H1 (cell line): Measurements from ENCODE around the gene KCNIP3. TPM values are rescaled to one million over a fixed set of nuclear protein-coding genes. Genes with fewer than 3 reads are reported as not detected.
"Not testable (repeated sequence)": the region's sequence is repeated elsewhere in the genome, so short reads cannot be mapped to it uniquely, and the experiment has no call there.

Source experiments
- CTCF ChIA-PET: fragments of 300-600 bp; sonication (Branson Sonifier 250); formaldehyde crosslinking; loops from one replicate; lab custom pipeline; 2021; ENCODE audit not compliant: partially characterized antibody; lab: Charles Lee
- POLR2A ChIA-PET: fragments of 300-600 bp; sonication (Branson Sonifier 250); formaldehyde crosslinking; loops from one replicate; lab custom pipeline; 2021; ENCODE audit warnings: inconsistent platforms; ENCODE audit not compliant: partially characterized antibody; lab: Charles Lee
- DNase-seq, 2 experiments: peaks; one replicate each; pipeline versions ENCODE4 v3.0.0 to v3.0.0-alpha.2; 2010 to 2022; ENCODE audit warnings: low spot score in 2 of 2, low read depth in 1 of 2, mixed read lengths in 1 of 2
- FAIRE-seq: peaks from 2 replicates; lab custom pipeline; 2011; peaks lifted over from hg19 to GRCh38; lab: Jason Lieb, UNC
- H2AFZ ChIP-seq: 2 replicates; pipeline ENCODE4 v1.8.1; 2012; ENCODE audit warnings: low read length, inconsistent platforms
- H2AK5ac ChIP-seq: 2 replicates; pipeline ENCODE4 v1.6.1; 2013; ENCODE audit warnings: low read depth, low read length
- H2BK120ac ChIP-seq: replicated peaks from 2 replicates; pipeline ENCODE3; 2013; ENCODE audit warnings: low read depth, low read length, inconsistent platforms
- H2BK12ac ChIP-seq: 2 replicates; pipeline ENCODE4 v1.6.1; 2013; ENCODE audit warnings: low read depth, low read length
- H2BK15ac ChIP-seq: 2 replicates; pipeline ENCODE4 v1.6.1; 2013; ENCODE audit warnings: low read length
- H2BK20ac ChIP-seq: 2 replicates; pipeline ENCODE4 v1.6.1; 2013; ENCODE audit warnings: low read length
- H2BK5ac ChIP-seq: 2 replicates; pipeline ENCODE4 v1.6.1; 2013; ENCODE audit warnings: low read depth, low read length
- H3K14ac ChIP-seq: 2 replicates; pipeline ENCODE4 v1.6.1; 2013; ENCODE audit warnings: inconsistent platforms; ENCODE audit not compliant: insufficient read length
- H3K18ac ChIP-seq: 2 replicates; pipeline ENCODE4 v1.6.1; 2013; ENCODE audit warnings: low read length; ENCODE audit errors: extremely low read depth
- H3K23ac ChIP-seq: 2 replicates; pipeline ENCODE4 v1.6.1; 2013; ENCODE audit warnings: inconsistent platforms; ENCODE audit not compliant: insufficient read length
- H3K23me2 ChIP-seq: 2 replicates; pipeline ENCODE4 v1.6.1; 2013; ENCODE audit warnings: low read depth, low read length
- H3K27ac ChIP-seq: 2 replicates; pipeline ENCODE4 v1.6.1; 2011; ENCODE audit warnings: low read depth, low read length, inconsistent platforms
- H3K27me3 ChIP-seq, 4 experiments: replicated peaks in 1 of 4; 1 replicate in 1 of 4; 2 replicates in 3 of 4; pipeline versions ENCODE4 v1.6.1 to v1.8.1; 2011 to 2013; ENCODE audit warnings: low read length in 3 of 4, mild to moderate bottlenecking in 3 of 4, inconsistent platforms in 2 of 4, mixed read lengths in 2 of 4, moderate library complexity in 1 of 4; ENCODE audit not compliant: control insufficient read depth in 3 of 4, insufficient read depth in 3 of 4; ENCODE audit errors: extremely low read depth in 1 of 4
- H3K36me3 ChIP-seq, 4 experiments: 2 replicates each; pipeline versions ENCODE4 v1.6.1 to v1.8.1; 2011 to 2013; ENCODE audit warnings: mild to moderate bottlenecking in 4 of 4, low read length in 3 of 4, moderate library complexity in 2 of 4, control low read depth in 1 of 4, inconsistent platforms in 1 of 4; ENCODE audit not compliant: insufficient read depth in 4 of 4, control insufficient read depth in 2 of 4
- H3K4ac ChIP-seq: replicated peaks from 2 replicates; pipeline ENCODE3; 2013; ENCODE audit warnings: low read length, low read depth, mixed read lengths, inconsistent platforms; ENCODE audit not compliant: insufficient read length
- H3K4me1 ChIP-seq, 4 experiments: replicated peaks in 1 of 4; 1 replicate in 1 of 4; 2 replicates in 3 of 4; pipeline versions ENCODE4 v1.6.1 to v1.8.1; 2011 to 2013; ENCODE audit warnings: low read length in 3 of 4, inconsistent platforms in 2 of 4, mixed read lengths in 1 of 4; ENCODE audit not compliant: insufficient read depth in 4 of 4, control insufficient read depth in 3 of 4
- H3K4me2 ChIP-seq, 2 experiments: 2 replicates each; pipeline versions ENCODE4 v1.6.1 to v1.8.1; 2011 to 2013; ENCODE audit warnings: low read depth in 2 of 2, low read length in 2 of 2, control low read depth in 1 of 2, inconsistent platforms in 1 of 2, mild to moderate bottlenecking in 1 of 2; ENCODE audit not compliant: insufficient read depth in 1 of 2
- H3K4me3 ChIP-seq, 4 experiments: fragments of 200-600, 300-600 bp in 1 of 4; sonication (generic), shearing (Covaris generic), sonication (Bioruptor Twin) in 1 of 4; 2 replicates each; pipeline versions ENCODE4 v1.5.1 to v1.8.1; 2011 to 2016; ENCODE audit warnings: low read length in 4 of 4, low read depth in 3 of 4, control low read depth in 2 of 4, inconsistent platforms in 2 of 4, mild to moderate bottlenecking in 2 of 4, mixed read lengths in 1 of 4, moderate library complexity in 1 of 4; ENCODE audit not compliant: insufficient read depth in 2 of 4; ENCODE audit errors: extremely low read depth in 1 of 4
- H3K56ac ChIP-seq: replicated peaks from 2 replicates; pipeline ENCODE3; 2013; ENCODE audit warnings: low read depth, mild to moderate bottlenecking, mixed read lengths, low read length, inconsistent platforms; ENCODE audit not compliant: insufficient read length
- H3K79me1 ChIP-seq: 2 replicates; pipeline ENCODE4 v1.6.1; 2013; ENCODE audit warnings: low read depth, low read length, control low read depth
- H3K79me2 ChIP-seq, 2 experiments: 2 replicates each; pipeline versions ENCODE4 v1.6.1 to v1.8.1; 2012 to 2013; ENCODE audit warnings: low read length in 2 of 2, mild to moderate bottlenecking in 2 of 2, inconsistent platforms in 1 of 2; ENCODE audit not compliant: insufficient read depth in 2 of 2, control insufficient read depth in 1 of 2
- H3K9ac ChIP-seq, 4 experiments: replicated peaks in 1 of 4; 1 replicate in 1 of 4; 2 replicates in 3 of 4; pipeline versions ENCODE4 v1.6.1 to v1.8.1; 2011 to 2013; ENCODE audit warnings: low read depth in 3 of 4, low read length in 3 of 4, control low read depth in 2 of 4, mild to moderate bottlenecking in 2 of 4, moderate library complexity in 2 of 4, inconsistent platforms in 1 of 4; ENCODE audit errors: extremely low read depth in 1 of 4
- H3K9me3 ChIP-seq, 2 experiments: 2 replicates each; pipeline versions ENCODE4 v1.6.1 to v1.8.1; 2012 to 2013; ENCODE audit warnings: mild to moderate bottlenecking in 2 of 2, moderate library complexity in 2 of 2, control low read depth in 1 of 2, inconsistent platforms in 1 of 2, low read depth in 1 of 2, low read length in 1 of 2, mixed read lengths in 1 of 2; ENCODE audit not compliant: insufficient read depth in 2 of 2
- H4K20me1 ChIP-seq, 2 experiments: replicated peaks in 1 of 2; 2 replicates each; pipeline versions ENCODE3 to v1.8.1; 2011 to 2013; ENCODE audit warnings: inconsistent platforms in 2 of 2, low read length in 2 of 2, mild to moderate bottlenecking in 1 of 2; ENCODE audit not compliant: insufficient read depth in 2 of 2, control insufficient read depth in 1 of 2
- H4K5ac ChIP-seq: 2 replicates; pipeline ENCODE4 v1.6.1; 2013; ENCODE audit warnings: low read length, low read depth, mixed read lengths, inconsistent platforms; ENCODE audit not compliant: insufficient read length
- H4K8ac ChIP-seq: 2 replicates; pipeline ENCODE4 v1.8.0; 2013; ENCODE audit warnings: mild to moderate bottlenecking, moderate library complexity, low read length, inconsistent platforms; ENCODE audit not compliant: insufficient read depth; ENCODE audit errors: extremely low read depth
- H4K91ac ChIP-seq: replicated peaks from 2 replicates; pipeline ENCODE3; 2013; ENCODE audit warnings: low read length, mixed read lengths, inconsistent platforms; ENCODE audit not compliant: insufficient read length
- WGBS, 2 experiments: shearing (Covaris generic) in 1 of 2; methylation state at CpG; one replicate each; pipeline versions ENCODE4 v1.1.6 to v1.1.7; 2013 to 2015; ENCODE audit warnings: low lambda C conversion rate in 2 of 2, mixed read lengths in 2 of 2, inconsistent platforms in 1 of 2, low coverage in 1 of 2, missing lambda C conversion rate in 1 of 2; ENCODE audit not compliant: insufficient replicate concordance in 2 of 2, insufficient coverage in 1 of 2, insufficient read length in 1 of 2; ENCODE audit errors: extremely low coverage in 1 of 2, missing lambda C conversion rate in 1 of 2; 5-methylcytosine and 5-hydroxymethylcytosine counted together
- polyA plus RNA-seq, 7 experiments: library from polyadenylated mRNA; depleted of rRNA in 3 of 7; stranded (reverse) in 5 of 7; unstranded in 2 of 7; fragments of >200 nt in 5 of 7; fragments of 200-250 nt in 2 of 7; gene quantifications; 1 replicate in 5 of 7; 2 replicates in 1 of 7; 4 replicates in 1 of 7; pipeline versions ENCODE4 v1.2.1 to v1.2.3, GENCODE V29; 2011 to 2013; ENCODE audit warnings: missing spikeins in 2 of 7, mixed read lengths in 2 of 7
- total RNA-seq: library from RNA; stranded (reverse); fragmentation: NEBNext Ultra II Directional; extraction: Animal tissue kit (Norgen Biotek cat#: 25700); gene quantifications from 2 replicates; pipeline ENCODE4 v1.2.1, GENCODE V29; 2021

KCNIP3 gene
- total and polyA plus RNA-seq, 2 of the 8 experiments (the other 6 are each of a cell fraction or from before 2014, with no cell fraction given), result 0.33 to 1.9 TPM

DNA sequence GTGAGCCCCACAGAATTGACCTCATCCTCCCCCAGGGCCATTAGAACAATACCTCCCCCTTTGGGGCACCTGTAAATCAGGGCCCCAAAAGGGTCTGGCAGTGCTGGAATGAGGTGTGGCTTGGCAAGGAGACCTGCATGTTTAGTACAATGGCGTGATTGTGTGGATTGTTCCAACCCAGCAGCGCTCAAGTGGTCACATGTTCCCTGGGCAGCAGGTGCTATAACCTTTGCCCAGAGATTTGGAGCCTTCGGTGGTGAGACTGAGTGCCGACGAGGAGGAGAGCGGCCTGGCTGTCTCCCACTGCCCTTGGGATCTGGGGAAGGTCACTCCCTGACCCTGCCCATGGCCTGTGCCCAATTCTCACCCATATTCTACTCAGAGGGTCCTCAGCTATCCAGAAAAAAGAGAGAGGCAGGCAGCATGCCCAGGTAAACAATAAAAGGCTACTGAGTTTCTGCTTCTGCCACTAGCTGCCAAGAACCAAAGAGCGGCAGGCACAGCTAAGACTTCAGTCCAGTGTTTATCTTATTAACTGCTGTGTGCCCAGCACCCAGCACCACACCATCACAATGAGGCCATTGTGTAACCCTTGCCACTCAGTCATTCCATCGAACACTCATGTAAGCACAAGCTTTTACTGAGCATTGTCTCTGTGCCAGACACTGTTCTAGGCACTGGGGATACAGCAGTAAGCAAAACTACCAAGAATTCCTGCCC is 132.8 kb downstream of the KCNIP3 start:
- peaks cover 2 to 14% of the 10 kb centered on the region in 2 experiments; a peak in 2 of 4 replicates for H3K9me3 ChIP-seq
- H3K18ac ChIP-seq, H3K4me2 ChIP-seq, H4K8ac ChIP-seq, H4K20me1 ChIP-seq, FAIRE-seq, H2AFZ ChIP-seq, H2BK120ac ChIP-seq, H2BK20ac ChIP-seq, POLR2A ChIA-PET, CTCF ChIA-PET, DNase-seq, H3K27ac ChIP-seq, H3K4ac ChIP-seq, H3K4me1 ChIP-seq, H3K79me2 ChIP-seq, H3K4me3 ChIP-seq, H3K23me2 ChIP-seq, H3K14ac ChIP-seq, H2BK15ac ChIP-seq, H4K91ac ChIP-seq, H2BK12ac ChIP-seq, H3K9ac ChIP-seq, H3K56ac ChIP-seq, H3K23ac ChIP-seq, H3K79me1 ChIP-seq, H2AK5ac ChIP-seq, H3K27me3 ChIP-seq, H4K5ac ChIP-seq, H2BK5ac ChIP-seq, H3K36me3 ChIP-seq: not testable (repeated sequence)
- whole genome bisulfite sequencing, 2 experiments, result no CpG with 5 or more reads among the region's 8 CpGs

DNA sequence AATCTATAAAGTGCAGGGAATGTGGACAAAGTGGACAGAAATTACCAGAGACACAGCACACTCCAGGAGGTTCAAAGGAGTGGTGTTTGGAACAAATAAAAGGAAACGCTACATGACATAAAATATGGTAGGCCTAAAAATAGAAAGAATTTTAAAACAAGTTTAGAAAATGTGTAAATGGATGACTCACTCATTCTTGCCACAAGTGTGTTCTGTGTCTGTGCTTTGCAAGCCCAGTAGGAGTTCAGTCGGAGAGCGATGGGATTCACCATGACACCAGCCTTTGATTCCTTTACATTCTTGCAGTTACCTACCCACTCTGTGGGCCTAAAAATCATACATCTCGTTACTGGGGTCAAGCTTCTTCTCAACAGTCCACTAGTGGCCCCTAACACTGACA is 136.2 kb downstream of the KCNIP3 start:
- H3K56ac ChIP-seq, FAIRE-seq: not testable (repeated sequence)

More for the DNA sequence above, 136.2 kb downstream of the KCNIP3 start:
- H3K23ac ChIP-seq, H3K4ac ChIP-seq, H3K23me2 ChIP-seq, H3K4me1 ChIP-seq, H4K5ac ChIP-seq, H3K36me3 ChIP-seq, H4K91ac ChIP-seq, H4K20me1 ChIP-seq, H3K18ac ChIP-seq, H2AFZ ChIP-seq, POLR2A ChIA-PET, H3K79me1 ChIP-seq, H2BK20ac ChIP-seq, H2BK120ac ChIP-seq, DNase-seq, H2BK5ac ChIP-seq, CTCF ChIA-PET, H2BK15ac ChIP-seq, H3K27me3 ChIP-seq, H3K27ac ChIP-seq, H3K14ac ChIP-seq, H3K4me3 ChIP-seq, H4K8ac ChIP-seq, H3K9ac ChIP-seq, H3K4me2 ChIP-seq, H2BK12ac ChIP-seq, H3K79me2 ChIP-seq, H2AK5ac ChIP-seq: not testable (repeated sequence)
- peaks cover 2 to 14% of the 10 kb centered on the region in 2 experiments; a peak in 1 of 4 replicates for H3K9me3 ChIP-seq
- WGBS, 2 experiments, result 67% methylated on average over 1 of the region's 4 CpGs; no CpG with 5 or more reads in 1 of the 2 experiments
